22Rv1 (cell line): ENCODE data around the gene WEE2.

ENCODE experiments used
- H3K27ac ChIP-seq: fragments of 450-650 bp; 2 replicates; pipeline ENCODE4 v1.5.1; 2017
- ZFX ChIP-seq: fragments of 450-650 bp; IDR thresholded peaks from 2 replicates; pipeline ENCODE4 v1.6.1; 2017; ENCODE audit warnings: antibody characterized with exemption, borderline replicate concordance
- TF ChIP-seq, protein P1 (sequence below): fragments of 450-650 bp; IDR thresholded peaks from 2 replicates; pipeline ENCODE4 v1.5.1; 2017; ENCODE audit warnings: mild to moderate bottlenecking

The WEE2 gene

DNA sequence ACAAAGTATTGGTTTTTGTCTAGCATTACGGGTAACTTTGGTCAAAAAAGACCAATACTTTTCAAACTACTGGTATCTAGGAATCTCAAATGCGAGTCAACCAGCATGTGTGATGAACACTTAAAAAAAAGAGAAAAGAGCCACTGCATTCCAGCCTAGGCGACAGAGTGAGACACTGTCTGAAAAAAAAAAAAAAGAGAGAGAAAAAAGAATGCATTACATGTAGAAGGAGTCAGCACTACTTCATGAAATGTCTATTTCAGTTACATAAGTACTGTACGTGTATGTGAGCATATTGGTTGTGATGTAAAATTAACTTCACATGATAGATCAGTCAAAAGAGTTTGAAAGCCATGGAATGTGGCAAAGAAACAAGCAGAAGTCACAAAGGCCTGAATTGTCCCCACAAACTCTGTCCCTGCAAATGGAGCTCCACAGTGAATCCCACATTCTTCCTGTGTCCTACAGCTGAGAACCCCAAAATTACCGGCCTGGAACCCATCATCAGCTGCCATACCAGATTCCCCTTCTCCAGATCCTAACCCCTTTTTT is 7.8 kb upstream of the WEE2 start:
- no peak for TF ChIP-seq ZFX
- TF ChIP-seq, protein P1, sequence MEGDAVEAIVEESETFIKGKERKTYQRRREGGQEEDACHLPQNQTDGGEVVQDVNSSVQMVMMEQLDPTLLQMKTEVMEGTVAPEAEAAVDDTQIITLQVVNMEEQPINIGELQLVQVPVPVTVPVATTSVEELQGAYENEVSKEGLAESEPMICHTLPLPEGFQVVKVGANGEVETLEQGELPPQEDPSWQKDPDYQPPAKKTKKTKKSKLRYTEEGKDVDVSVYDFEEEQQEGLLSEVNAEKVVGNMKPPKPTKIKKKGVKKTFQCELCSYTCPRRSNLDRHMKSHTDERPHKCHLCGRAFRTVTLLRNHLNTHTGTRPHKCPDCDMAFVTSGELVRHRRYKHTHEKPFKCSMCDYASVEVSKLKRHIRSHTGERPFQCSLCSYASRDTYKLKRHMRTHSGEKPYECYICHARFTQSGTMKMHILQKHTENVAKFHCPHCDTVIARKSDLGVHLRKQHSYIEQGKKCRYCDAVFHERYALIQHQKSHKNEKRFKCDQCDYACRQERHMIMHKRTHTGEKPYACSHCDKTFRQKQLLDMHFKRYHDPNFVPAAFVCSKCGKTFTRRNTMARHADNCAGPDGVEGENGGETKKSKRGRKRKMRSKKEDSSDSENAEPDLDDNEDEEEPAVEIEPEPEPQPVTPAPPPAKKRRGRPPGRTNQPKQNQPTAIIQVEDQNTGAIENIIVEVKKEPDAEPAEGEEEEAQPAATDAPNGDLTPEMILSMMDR = no peak
- no peak overlapping the region for H3K27ac ChIP-seq

DNA sequence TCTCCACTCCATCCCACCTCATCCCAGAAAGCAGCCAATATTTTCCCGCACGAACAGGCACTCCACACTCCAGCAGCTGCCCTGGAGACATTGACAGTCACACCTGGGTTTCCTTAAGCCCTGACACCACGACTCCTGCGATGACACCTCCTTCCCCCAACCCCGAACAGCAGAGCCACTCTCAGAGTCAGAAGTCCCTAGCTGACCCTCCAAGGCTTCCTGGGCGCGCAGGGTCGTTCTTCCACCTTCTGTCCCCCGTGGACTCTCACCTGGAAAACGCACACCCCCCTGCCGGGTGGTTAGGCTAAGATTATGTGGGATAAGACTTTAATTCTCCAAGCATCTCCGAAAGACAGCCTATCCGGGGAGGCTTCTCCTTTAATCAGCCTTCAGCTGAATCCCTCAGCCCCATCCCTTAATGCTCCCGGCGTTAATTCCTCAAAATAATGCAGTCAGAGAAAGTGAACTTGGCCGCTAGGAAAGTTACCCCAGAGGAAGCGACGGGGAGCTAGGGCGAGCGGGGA is 7.2 kb upstream of the WEE2 start:
- TF ChIP-seq, protein P1 = no peak
- no peak for TF ChIP-seq ZFX
- H3K27ac ChIP-seq = no peak overlapping the region

DNA sequence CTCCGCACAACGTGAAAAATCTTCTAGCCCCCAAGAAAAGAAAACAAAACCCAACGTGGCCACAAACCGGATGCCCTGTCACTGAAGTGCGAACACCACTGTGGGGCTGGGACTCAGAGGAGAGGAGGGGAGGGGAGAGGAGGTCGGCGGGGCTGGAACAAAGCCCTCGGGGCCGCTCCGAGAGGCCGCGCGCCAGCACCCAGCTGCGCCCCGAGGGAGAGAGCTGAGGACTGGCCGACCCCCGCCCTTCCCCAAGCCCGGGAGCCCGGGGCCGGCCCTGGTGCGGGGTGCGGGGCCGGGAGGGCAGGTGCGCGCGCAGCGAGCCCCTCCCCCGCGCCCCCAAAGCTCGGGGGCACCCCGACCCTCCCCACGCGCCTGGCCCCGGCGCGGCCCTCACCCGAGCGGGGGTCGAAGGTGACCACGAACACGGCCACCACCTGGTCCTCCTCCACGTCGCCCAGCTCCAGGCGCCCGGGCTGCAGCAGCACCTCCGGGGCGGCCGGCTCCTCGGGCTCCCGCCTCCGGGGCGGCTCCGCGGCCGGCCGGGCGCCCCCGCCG is 6.6 kb upstream of the WEE2 start:
- peak overlapping the region; percentile 43 for H3K27ac ChIP-seq
- no peak for TF ChIP-seq ZFX
- TF ChIP-seq, protein P1 = no peak

DNA sequence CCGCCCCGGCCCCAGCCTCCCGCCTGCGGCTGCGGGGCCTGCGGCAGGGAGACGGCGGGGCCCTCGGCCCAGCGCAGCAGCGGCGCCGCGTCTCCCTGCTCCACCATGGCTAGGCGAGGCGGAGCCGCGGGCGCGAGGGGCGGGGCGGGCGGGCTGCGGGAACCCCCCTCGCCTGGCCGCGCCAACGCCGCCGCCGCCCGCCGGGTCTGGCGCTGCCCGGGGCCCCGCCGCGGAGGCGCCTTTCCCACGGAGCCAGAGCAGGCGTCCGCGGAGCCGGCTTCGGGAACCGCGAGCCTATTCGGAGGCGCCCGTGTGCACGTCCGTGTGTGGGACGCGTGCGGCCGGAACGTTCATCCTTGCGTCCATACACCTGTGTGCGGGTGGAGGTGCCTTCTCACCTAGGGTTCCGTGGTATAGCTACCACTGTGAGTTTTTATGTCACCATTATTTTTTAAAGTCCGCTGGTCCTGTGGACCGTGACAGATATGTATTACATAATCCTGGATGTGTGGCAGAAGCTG is 6.0 kb upstream of the WEE2 start, which contains the start of gene DENND11:
TSS of gene DENND11 (minus strand) at position 120 of the 521 bp plus-strand sequence. CDS start at position 107, 13 bp downstream.
- peak within 1 kb of the TSS; percentile 43 for H3K27ac ChIP-seq
- TF ChIP-seq ZFX = no peak
- TF ChIP-seq, protein P1 = no peak

DNA sequence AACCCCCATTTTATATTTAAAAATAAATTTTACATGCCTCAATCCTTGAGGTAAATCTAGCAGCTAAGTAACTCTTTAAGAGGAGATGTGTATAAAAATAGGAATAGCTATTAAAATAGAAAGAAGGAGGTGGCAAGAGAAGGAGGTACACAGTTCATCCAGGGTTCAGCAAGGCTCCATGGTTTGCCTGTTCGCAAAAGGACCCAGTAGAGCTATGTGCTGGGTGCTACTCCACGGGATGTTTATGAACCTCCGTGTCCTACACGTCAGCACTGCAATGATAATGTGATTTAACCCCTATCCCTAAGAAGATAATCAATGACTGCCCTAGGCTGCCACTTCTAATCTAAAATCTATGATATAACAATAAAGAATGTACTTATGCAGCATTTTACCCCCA is 5.3 kb upstream of the WEE2 start:
- H3K27ac ChIP-seq = no peak overlapping the region
- TF ChIP-seq, protein P1 = no peak
- no peak for TF ChIP-seq ZFX

DNA sequence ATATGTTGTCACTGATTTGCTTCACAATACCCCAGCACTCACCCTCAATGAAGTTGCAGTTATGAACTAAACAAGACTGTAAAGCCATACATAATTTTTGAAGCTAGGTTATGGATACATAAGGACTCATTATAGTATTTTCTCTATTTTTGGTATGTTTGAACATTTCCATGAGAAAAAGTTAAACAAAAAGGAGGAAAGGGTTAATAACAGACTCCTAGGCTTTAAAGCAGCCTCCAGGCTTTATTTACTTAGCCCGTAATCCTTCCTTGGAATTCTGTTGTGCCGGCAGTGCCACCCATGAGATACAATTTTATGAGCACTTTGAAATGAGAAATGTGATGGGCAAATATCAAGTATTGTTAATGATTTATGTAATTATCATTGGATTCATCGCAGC is 4.0 kb upstream of the WEE2 start:
- TF ChIP-seq ZFX = no peak
- TF ChIP-seq, protein P1 = no peak

DNA sequence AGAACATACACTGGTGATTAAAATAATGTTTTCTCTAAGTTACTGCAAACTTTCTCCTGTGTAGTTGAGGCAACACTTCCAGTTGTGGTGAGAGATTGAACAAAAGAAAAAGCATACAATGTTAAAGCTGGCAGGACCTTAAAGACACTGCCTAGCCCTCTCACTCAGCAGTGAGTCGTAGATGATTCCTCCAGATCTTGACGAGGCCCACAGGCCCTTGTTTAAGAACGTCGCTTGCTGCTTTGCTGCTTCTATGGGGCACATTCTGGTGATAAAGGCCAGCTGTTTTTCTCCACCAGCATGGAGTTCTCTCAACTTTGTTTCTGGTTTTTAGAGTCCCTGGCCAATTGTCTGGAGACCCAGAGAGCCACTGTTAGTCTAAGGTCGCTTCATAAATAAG is 3.4 kb upstream of the WEE2 start:
- TF ChIP-seq, protein P1 = no peak
- TF ChIP-seq ZFX = no peak
- 0 out of 2 replicates have a peak overlapping the region, but pooled peaks have one; percentile 7 for H3K27ac ChIP-seq

More for the DNA sequence above, 4.0 kb upstream of the WEE2 start:
- H3K27ac ChIP-seq = no peak overlapping the region
